ENCODE data around the gene CAPS.

CAPS gene

GRCh38 chr19:5914946-5915781 lies 1.1 kb downstream of the CAPS start:
- no peak for DNase-seq

- no peak for DNase-seq
These were observed 1.7 kb downstream of the CAPS start for GRCh38 chr19:5915782-5916165.

- DNase-seq = no peak
These were observed 2.2 kb downstream of the CAPS start for GRCh38 chr19:5916181-5916708.

- DNase-seq = no peak
These were observed 3.5 kb downstream of the CAPS start for GRCh38 chr19:5917431-5918107.

GRCh38 chr19:5918463-5919079 lies 4.5 kb downstream of the CAPS start:
- DNase-seq = no peak

- no peak for DNase-seq
These were observed 7.6 kb downstream of the CAPS start for GRCh38 chr19:5921516-5922160.

GRCh38 chr19:5922161-5922545 lies 8.1 kb downstream of the CAPS start:
- no peak for DNase-seq

- DNase-seq = no peak
These were observed 9.3 kb downstream of the CAPS start for GRCh38 chr19:5923356-5923755.

- no peak for DNase-seq
These were observed 11.9 kb downstream of the CAPS start for GRCh38 chr19:5925830-5926427.

GRCh38 chr19:5926641-5927440 lies 12.8 kb downstream of the CAPS start:
- no peak for DNase-seq

GRCh38 chr19:5927441-5927821 lies 13.4 kb downstream of the CAPS start:
- DNase-seq = no peak

GRCh38 chr19:5929179-5929578 lies 15.1 kb downstream of the CAPS start:
- no peak for DNase-seq

GRCh38 chr19:5929625-5930024 lies 15.6 kb downstream of the CAPS start:
- no peak for DNase-seq

GRCh38 chr19:5931251-5931650 lies 17.2 kb downstream of the CAPS start:
- no peak for DNase-seq

GRCh38 chr19:5932146-5932545 lies 18.1 kb downstream of the CAPS start:
- no peak for DNase-seq

- no peak for DNase-seq
These were observed 18.7 kb downstream of the CAPS start for GRCh38 chr19:5932609-5933262.

- DNase-seq = no peak
These were observed 19.5 kb downstream of the CAPS start for GRCh38 chr19:5933391-5934068.

- DNase-seq = no peak
These were observed 20.0 kb downstream of the CAPS start for GRCh38 chr19:5934069-5934401.

- no peak for DNase-seq
These were observed 20.9 kb downstream of the CAPS start for GRCh38 chr19:5934774-5935472.

Measured in NCI-H345 (cell line).